HG02840 (cell line): ENCODE data around the gene OR11H12.
"Not testable (repeated sequence)": the region's sequence is repeated elsewhere in the genome, so short reads cannot be mapped to it uniquely, and the experiment has no call there.

Source experiments
- ATAC-seq: cut with Tn5 transposase; IDR thresholded peaks from one replicate; pipeline ENCODE4 v1.9.1; 2021; ENCODE audit warnings: mild to moderate bottlenecking, moderate library complexity, moderate number of reproducible peaks; ENCODE audit not compliant: unreplicated experiment, low FRiP score

Gene OR11H12

DNA sequence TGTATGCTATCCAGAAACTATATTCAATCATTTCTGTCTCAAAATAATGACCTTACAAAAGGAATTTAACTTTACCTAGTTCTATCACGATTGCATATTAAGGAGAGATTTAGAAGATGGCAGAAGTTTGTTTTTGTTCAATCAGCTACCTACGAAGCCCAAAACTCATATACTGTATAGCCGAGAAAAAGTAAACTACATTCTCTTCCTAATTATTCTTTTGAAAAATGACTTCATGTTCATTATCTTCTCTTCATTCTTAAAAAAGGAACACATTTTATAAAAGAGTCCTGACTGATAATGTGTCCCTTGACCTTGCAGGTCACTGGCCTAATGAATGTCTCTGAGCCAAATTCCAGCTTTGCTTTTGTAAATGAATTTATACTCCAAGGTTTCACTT, at the start of gene OR11H12:
Gene OR11H12, plus strand, starts transcription at position 301 of the 400 bp plus-strand sequence. Its CDS starts 0 bp downstream, at position 301.
- not testable (repeated sequence) for ATAC-seq

DNA sequence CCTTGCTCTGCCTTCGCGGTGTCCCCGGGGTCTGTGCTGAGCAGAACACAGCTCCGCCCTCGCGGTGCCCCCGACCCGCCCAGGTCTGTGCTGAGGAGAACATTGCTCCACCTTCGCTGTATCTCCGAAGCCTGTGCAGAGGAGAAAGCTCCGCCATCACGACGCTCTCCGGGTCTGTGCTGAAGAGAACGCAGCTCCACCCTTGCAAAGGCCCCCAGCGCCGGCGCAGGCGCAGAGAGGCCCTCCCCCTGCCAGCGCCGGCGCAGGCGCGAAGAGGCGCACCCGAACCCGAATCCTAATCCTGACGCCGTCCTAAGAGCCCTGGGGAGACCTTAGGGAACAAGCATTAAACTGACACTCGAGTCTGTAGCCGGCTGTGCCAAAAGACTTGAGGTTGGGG, 18.0 kb upstream of the OR11H12 start:
- not testable (repeated sequence) for ATAC-seq

GRCh38 chr14:18626610-18627213, 25.8 kb downstream of the OR11H12 start:
- ATAC-seq: not testable (repeated sequence)

GRCh38 chr14:18636066-18636465, 35.1 kb downstream of the OR11H12 start:
- ATAC-seq: not testable (repeated sequence)

GRCh38 chr14:18638032-18638431, 37.1 kb downstream of the OR11H12 start:
- ATAC-seq: not testable (repeated sequence)

- not testable (repeated sequence) for ATAC-seq
These were observed 37.9 kb downstream of the OR11H12 start for GRCh38 chr14:18638785-18639184.

DNA sequence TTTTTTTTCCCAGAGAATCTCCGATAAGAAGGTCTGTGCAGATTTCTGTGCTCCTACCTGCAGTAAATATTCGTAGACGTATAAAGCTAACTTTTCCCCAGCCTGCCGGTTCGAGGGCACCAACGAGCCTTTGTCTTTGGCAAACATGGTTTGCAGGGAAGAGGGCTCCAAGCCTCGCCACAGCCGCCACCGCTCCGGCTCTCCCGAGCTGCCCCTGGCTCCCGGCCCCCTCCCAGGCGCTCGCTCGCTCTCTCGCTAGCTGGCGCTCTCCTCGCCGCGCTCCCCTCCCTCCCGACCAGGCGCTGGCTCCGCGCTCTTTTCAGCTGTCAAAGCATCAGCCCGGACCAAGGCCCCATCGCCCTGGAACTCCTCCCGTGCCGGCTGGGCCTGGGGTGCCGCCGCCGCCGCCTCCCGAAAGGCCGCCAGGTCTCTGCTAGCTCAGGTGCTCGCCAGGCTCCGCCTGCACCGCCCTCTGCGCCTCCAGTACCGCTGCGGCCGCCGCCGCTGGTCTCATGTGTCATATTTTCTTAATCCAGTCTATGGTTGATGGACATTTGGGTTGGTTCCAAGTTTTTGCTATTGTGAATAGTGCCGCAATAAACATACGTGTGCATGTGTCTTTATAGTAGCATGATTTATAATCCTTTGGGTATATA, 45.3 kb downstream of the OR11H12 start:
- not testable (repeated sequence) for ATAC-seq
